Adrenal gland (tissue), 12 donors: Measurements from ENCODE around the gene CDHR3. TPM values are rescaled to one million over a fixed set of nuclear protein-coding genes. Genes with fewer than 3 reads are reported as not detected.

ENCODE experiments used
- DNase-seq, 7 donors: peaks; one replicate each; pipeline ENCODE4 v3.0.0-alpha.2; 2019 to 2020
- H3K27ac ChIP-seq, 5 donors: fragments of 200-600 bp; sonication (generic) in 4 of 5; 1 replicate in 3 of 5; 2 replicates in 2 of 5; pipeline versions ENCODE4 v1.5.1 to v1.8.0; 2016 to 2020; ENCODE audit warnings: mild to moderate bottlenecking in 1 of 5
- H3K27me3 ChIP-seq: fragments of 200-600 bp; 2 replicates; pipeline ENCODE4 v1.8.0; 2021
- H3K36me3 ChIP-seq, 2 donors: fragments of 200-600 bp; replicated peaks in 1 of 2; 1 replicate in 1 of 2; 2 replicates in 1 of 2; pipeline versions ENCODE4 v1.5.1 to v1.8.0; 2018 to 2022
- H3K4me1 ChIP-seq, 2 donors: fragments of 200-600 bp; replicated peaks in 1 of 2; 1 replicate in 1 of 2; 2 replicates in 1 of 2; pipeline versions ENCODE4 v1.5.1 to v1.8.0; 2018 to 2021
- H3K4me3 ChIP-seq, 4 donors: fragments of 200-600 bp; sonication (generic) in 3 of 4; one replicate each; pipeline ENCODE4 v1.5.1; 2016 to 2018
- H3K9me3 ChIP-seq, 3 donors: fragments of 200-600 bp; sonication (generic) in 1 of 3; replicated peaks in 1 of 3; 1 replicate in 2 of 3; 2 replicates in 1 of 3; pipeline versions ENCODE4 v1.5.1 to v1.8.0; 2016 to 2021
- POLR2A ChIP-seq, 2 donors: fragments of 450-650 bp; IDR thresholded peaks; one replicate each; pipeline ENCODE4 v1.6.1; 2017; ENCODE audit warnings: antibody characterized with exemption in 2 of 2, mild to moderate bottlenecking in 2 of 2, moderate library complexity in 1 of 2
- WGBS, 4 donors: extraction: QIAGEN DNeasy Blood & Tissue Kit in 2 of 4; methylation state at CpG; one replicate each; pipeline versions ENCODE4 v1.1.5 to v1.1.7; 2013 to 2017; 5-methylcytosine and 5-hydroxymethylcytosine counted together
- intact Hi-C, 2 donors: fragments of 100-400 bp; cut with DNase I; formaldehyde crosslinking; loops; one replicate each; pipeline versions ENCODE4 v1.14.1 to v1.15.0; 2022 to 2023
- polyA plus RNA-seq, 3 donors: library from polyadenylated mRNA; stranded (reverse); fragments of 200-250 nt in 2 of 3; fragments of 350-450 nt in 1 of 3; fragmentation: Illumina TruSeq in 1 of 3; extraction: RNeasy Lipid Tissue Mini Kit (QIAGEN cat#74804) in 1 of 3; gene quantifications; one replicate each; pipeline ENCODE4 v1.2.3, GENCODE V29; 2013 to 2014
- total RNA-seq, 9 donors: library from RNA; depleted of rRNA in 4 of 9; stranded (reverse); fragments of >200 nt in 4 of 9; fragments of 120-200 nt in 1 of 9; fragmentation: NEBNext Ultra II Directional in 1 of 9; extraction: Animal tissue kit (Norgen Biotek cat#: 25700) in 1 of 9; gene quantifications; one replicate each; pipeline versions ENCODE4 v1.1.0 to v1.2.4, GENCODE V29; 2013 to 2023
- TF ChIP-seq, protein P1 (sequence below), 6 experiments: fragments of 450-650 bp in 4 of 6; fragments of 200-600 bp in 2 of 6; sonication (generic) in 1 of 6; IDR thresholded peaks; 1 replicate in 5 of 6; 2 replicates in 1 of 6; pipeline versions ENCODE4 v1.5.1 to v1.8.0; 2016 to 2021; ENCODE audit warnings: antibody characterized with exemption in 6 of 6, mild to moderate bottlenecking in 2 of 6, moderate library complexity in 1 of 6
- donor health status: healthy with polysubstance abuse.
- donor health status: Bipolar disorder and iron deficiency.
- donor health status: DM: yes; HTN: yes; CAD: no.
- donor health status: DM: no; HTN: no; CAD: no.
- donor health status: DM: no; HTN: no; CAD: no.
- donor health status: DM: yes; HTN: yes; CAD: no.

Gene CDHR3
- total and polyA plus RNA-seq, 12 donors: 0.66 to 5.0 (median 2.3) TPM

DNA sequence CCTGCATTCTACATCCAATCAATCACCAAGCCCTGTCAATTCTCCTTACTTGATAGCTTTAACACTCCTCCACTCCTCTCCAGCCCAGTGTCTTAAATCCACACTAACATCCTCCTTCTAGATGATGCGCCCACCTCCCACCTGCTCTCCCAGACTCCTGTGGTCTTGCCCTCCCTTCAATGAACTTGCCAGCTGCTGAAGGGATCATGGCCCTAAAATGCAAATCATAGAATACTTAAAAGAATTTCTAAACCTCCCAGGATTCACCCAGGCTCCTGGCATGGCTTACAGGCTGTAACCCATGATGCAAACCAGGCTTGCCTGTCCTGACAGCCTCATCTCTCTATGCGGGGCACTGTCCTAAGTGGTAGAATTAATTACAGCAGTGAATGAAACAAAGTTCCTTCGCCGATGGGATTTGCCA is 105.5 kb downstream of the CDHR3 start:
- Histone ChIP-seq H3K4me3 (no peak overlapping the region), H3K4me1 (peaks cover 42% of the 10 kb centered on the region in 2 donors), H3K27ac (no peak overlapping the region), H3K36me3 (no peaks in the 10 kb centered on the region), H3K9me3 (no peaks in the 10 kb centered on the region), H3K27me3 (no peaks in the 10 kb centered on the region)
- no peak for DNase-seq
- intact Hi-C loops: loop anchor here in 1 of 2 donors (5.0 kb wide), 1 partner anchor 44 kb away; the partner anchor contains the start of gene SYPL1
- TF ChIP-seq, protein P1, sequence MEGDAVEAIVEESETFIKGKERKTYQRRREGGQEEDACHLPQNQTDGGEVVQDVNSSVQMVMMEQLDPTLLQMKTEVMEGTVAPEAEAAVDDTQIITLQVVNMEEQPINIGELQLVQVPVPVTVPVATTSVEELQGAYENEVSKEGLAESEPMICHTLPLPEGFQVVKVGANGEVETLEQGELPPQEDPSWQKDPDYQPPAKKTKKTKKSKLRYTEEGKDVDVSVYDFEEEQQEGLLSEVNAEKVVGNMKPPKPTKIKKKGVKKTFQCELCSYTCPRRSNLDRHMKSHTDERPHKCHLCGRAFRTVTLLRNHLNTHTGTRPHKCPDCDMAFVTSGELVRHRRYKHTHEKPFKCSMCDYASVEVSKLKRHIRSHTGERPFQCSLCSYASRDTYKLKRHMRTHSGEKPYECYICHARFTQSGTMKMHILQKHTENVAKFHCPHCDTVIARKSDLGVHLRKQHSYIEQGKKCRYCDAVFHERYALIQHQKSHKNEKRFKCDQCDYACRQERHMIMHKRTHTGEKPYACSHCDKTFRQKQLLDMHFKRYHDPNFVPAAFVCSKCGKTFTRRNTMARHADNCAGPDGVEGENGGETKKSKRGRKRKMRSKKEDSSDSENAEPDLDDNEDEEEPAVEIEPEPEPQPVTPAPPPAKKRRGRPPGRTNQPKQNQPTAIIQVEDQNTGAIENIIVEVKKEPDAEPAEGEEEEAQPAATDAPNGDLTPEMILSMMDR (IDR thresholded peaks at IDR 0.05): no peak
- no peak for TF ChIP-seq POLR2A (IDR thresholded peaks at IDR 0.05)
- 88 to 95% (median 92%) methylated on average over 4 of the region's 4 CpGs for WGBS, 4 donors

DNA sequence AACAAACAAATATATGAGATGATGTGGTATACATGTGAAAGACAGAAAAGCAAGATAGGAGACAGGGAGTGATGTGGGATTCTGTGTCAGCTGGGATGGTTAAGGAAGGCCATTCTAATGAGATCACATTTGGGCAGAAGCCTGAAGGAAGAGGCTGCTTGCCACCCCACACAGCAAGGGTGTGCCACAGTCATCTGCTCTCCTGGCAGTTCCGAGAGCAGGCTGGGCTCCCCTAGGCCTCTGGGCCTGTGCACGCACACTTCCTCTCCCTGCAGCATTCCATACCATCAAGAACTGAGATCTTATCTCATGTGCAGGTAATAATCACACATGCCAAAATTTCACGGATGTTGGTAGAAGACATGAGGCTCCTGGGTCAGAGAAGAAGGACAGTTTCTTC is 105.9 kb downstream of the CDHR3 start:
- Histone ChIP-seq H3K27ac (no peak overlapping the region), H3K27me3 (no peaks in the 10 kb centered on the region), H3K4me3 (no peak overlapping the region), H3K4me1 (peaks cover 42% of the 10 kb centered on the region in 2 donors), H3K36me3 (no peaks in the 10 kb centered on the region), H3K9me3 (no peaks in the 10 kb centered on the region)
- peak in 1 of 7 donors; percentile 11 for DNase-seq
- 75 to 96% (median 86%) methylated on average over 3 of the region's 3 CpGs for WGBS, 4 donors
- intact Hi-C loops: loop anchor here in 1 of 2 donors (5.0 kb wide), 1 partner anchor 43 kb away; the partner anchor contains the start of gene SYPL1
- TF ChIP-seq, protein P1 (IDR thresholded peaks at IDR 0.05): no peak
- TF ChIP-seq POLR2A (IDR thresholded peaks at IDR 0.05): no peak

DNA sequence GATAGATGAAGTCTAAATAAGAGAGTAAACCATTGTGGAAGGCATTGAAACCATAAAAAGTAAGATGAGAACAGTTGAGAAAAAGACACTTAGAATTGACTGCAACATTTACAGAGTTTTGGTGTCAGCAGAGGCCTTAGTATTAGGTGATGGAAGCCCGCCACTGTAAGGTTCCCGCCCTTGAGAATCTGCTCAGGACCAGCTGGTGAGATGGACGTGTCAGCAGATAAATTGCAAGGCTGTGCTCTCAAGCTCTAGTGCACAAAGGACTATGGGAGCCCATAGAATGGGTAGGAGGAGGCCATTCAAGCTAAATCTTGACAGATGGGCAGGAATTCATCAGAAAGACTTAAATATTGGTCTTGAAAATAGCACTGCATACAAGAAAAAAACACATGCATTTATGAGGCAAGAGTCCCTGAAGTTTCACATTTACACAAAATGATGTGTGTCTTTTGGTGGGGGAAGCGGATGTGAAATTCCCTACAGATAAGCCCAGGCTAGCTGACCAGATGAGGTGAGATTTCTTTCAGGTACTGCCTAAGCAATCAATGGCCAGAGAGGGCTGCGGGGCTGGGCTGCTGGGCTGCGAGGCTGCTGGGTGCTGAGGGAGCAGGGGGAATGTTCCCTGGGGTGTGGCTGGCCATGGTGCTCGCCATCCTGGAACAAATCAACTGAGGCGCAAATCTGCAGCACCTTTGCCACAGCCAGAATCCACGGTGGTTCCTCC is 106.6 kb downstream of the CDHR3 start:
- peaks cover 37% of the 10 kb centered on the region in 2 donors for H3K4me1 ChIP-seq
- intact Hi-C loops: loop anchor here (5.0 kb wide), 2 partner anchors 38 to 43 kb away; partner anchors contain the start of gene SYPL1 (in 1 of the 2)
- H3K4me3 ChIP-seq: no peak overlapping the region
- no peak for TF ChIP-seq POLR2A (IDR thresholded peaks at IDR 0.05)
- TF ChIP-seq, protein P1 (IDR thresholded peaks at IDR 0.05): no peak
- no peaks in the 10 kb centered on the region for H3K27me3 ChIP-seq
- no peaks in the 10 kb centered on the region for H3K9me3 ChIP-seq
- H3K27ac ChIP-seq: peak overlapping the region in 1 of 5 donors; percentile 21
- WGBS, 4 donors: 77 to 89% (median 84%) methylated on average over 6 to 9 of the region's 9 CpGs
- H3K36me3 ChIP-seq: no peaks in the 10 kb centered on the region
- DNase-seq: no peak

DNA sequence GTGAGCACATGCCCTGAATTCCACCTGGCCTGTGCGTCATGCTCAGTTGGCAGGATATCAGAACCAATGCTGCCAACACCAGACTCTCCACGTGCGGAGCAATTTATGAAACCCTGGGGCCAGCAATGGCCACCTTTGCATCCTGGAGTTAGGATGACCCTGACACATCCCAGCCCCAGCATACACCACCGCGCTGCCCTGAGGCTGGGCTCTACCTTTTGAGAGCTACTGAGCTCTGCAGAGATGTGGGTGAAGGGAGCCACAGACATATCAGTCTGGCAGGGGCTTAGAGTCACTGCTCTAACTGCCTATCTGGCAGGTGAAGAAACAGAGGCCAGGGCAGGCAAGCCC is 107.1 kb downstream of the CDHR3 start:
- Histone ChIP-seq H3K4me1 (peaks cover 32% of the 10 kb centered on the region in 2 donors), H3K36me3 (no peaks in the 10 kb centered on the region), H3K27ac (peak overlapping the region in 1 of 5 donors; percentile 21), H3K4me3 (no peak overlapping the region), H3K9me3 (no peaks in the 10 kb centered on the region), H3K27me3 (no peaks in the 10 kb centered on the region)
- TF ChIP-seq, protein P1 (IDR thresholded peaks at IDR 0.05): no peak
- no peak for TF ChIP-seq POLR2A (IDR thresholded peaks at IDR 0.05)
- 57 to 60% (median 60%) methylated on average over 3 to 5 of the region's 5 CpGs; no CpG with 5 or more reads in 1 of the 4 donors for WGBS, 4 donors
- peak in 6 of 7 donors; percentile 49 to 74 (median 71) for DNase-seq
- intact Hi-C loops: loop anchor here in 1 of 2 donors (5.0 kb wide), 1 partner anchor 37 kb away; no protein-coding TSS in a partner anchor
